HG03103 (cell line): ENCODE data around the gene EDA.

ENCODE experiments used
- ATAC-seq: cut with Tn5 transposase; IDR thresholded peaks from one replicate; pipeline ENCODE4 v1.9.1; 2021; ENCODE audit warnings: low read depth; ENCODE audit not compliant: unreplicated experiment

The EDA gene

GRCh38 chrX:70049925-70050324, 434.0 kb downstream of the EDA start, which contains the start of gene AWAT2:
TSS of gene AWAT2 (minus strand) at chrX:70049938. CDS start at chrX:70049932, 6 bp downstream.
- no peak for ATAC-seq

GRCh38 chrX:70052895-70053615, 437.1 kb downstream of the EDA start:
- ATAC-seq, result no peak

- ATAC-seq, result no peak
Measured at GRCh38 chrX:70054391-70054790, 438.5 kb downstream of the EDA start.

GRCh38 chrX:70062076-70062475, 446.2 kb downstream of the EDA start, which contains the start of gene OTUD6A:
TSS of gene OTUD6A (plus strand) at chrX:70062457. CDS start at chrX:70062525, 68 bp downstream.
- no peak for ATAC-seq

GRCh38 chrX:70062961-70063550, 447.1 kb downstream of the EDA start:
- ATAC-seq, result no peak

- no peak for ATAC-seq
Measured at GRCh38 chrX:70066646-70067045, 450.7 kb downstream of the EDA start.

GRCh38 chrX:70079297-70079696, 463.4 kb downstream of the EDA start:
- ATAC-seq, result no peak

GRCh38 chrX:70079870-70080269, 464.0 kb downstream of the EDA start:
- no peak for ATAC-seq

- ATAC-seq, result no peak
Measured at GRCh38 chrX:70082723-70083122, 466.8 kb downstream of the EDA start.

GRCh38 chrX:70084592-70085240, 468.8 kb downstream of the EDA start:
- ATAC-seq, result no peak

- no peak for ATAC-seq
Measured at GRCh38 chrX:70087857-70088630, 472.1 kb downstream of the EDA start.

- no peak for ATAC-seq
Measured at GRCh38 chrX:70088751-70089150, 472.8 kb downstream of the EDA start.
